Left ventricle myocardium superior (tissue), 1 donor: ENCODE measurements around the gene EIF4B. TPM values are rescaled to one million over a fixed set of nuclear protein-coding genes. Genes with fewer than 3 reads are reported as not detected.

ENCODE experiments used
- ATAC-seq: fragments of 200-7000 bp; cut with Tn5 transposase; one replicate; pipeline ENCODE4 v1.9.1; 2020; ENCODE audit warnings: mild to moderate bottlenecking, moderate library complexity
- DNase-seq: peaks from one replicate; pipeline ENCODE4 v3.0.0-alpha.2; 2020
- intact Hi-C: fragments of 100-400 bp; cut with micrococcal nuclease; formaldehyde crosslinking; loops from one replicate; pipeline ENCODE4 v1.11.0; 2022
- total RNA-seq: library from RNA; stranded (reverse); fragmentation: NEBNext Ultra II Directional; extraction: Animal tissue kit (Norgen Biotek cat#: 25700); gene quantifications from one replicate; pipeline ENCODE4 v1.2.1, GENCODE V29; 2021
- donor health status: DM: no; HTN: yes; CAD: no; lungs with severe emphysema.

EIF4B gene
- total RNA-seq, 1 donor from 2014 or later, result 513 TPM

DNA sequence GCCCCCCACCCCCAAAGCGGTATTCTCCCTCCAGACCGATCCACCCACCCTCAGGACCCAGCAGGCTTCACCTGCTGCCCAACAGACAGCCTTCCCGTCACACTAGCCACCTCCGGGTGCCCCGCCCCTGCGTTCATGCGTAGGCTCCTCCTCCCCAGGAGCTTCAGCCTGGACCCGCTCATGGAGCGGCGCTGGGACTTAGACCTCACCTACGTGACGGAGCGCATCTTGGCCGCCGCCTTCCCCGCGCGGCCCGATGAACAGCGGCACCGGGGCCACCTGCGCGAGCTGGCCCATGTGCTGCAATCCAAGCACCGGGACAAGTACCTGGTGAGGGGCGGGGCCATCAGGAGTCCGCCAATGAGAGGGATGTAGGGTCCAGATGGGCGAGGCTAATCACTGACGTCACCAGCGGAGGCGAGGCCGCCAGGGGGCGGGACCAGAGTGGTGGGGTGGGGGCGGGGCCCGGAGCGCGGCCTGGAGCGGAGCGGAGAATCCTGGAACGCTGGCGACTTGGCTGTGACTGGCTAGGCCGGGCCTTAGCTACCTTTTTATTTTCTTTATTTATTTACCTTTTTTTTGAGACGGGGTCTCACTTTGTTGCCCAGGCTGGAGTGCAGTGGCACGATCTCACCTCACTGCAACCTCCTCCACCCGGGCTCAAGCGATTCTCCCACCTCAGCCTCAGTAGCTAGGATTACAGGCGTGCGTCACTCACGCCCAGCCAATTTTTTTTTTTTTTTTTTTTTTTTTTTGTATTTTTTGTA, 48.0 kb downstream of the EIF4B start:
- DNase-seq (peak; percentile 95), ATAC-seq (peak; percentile 63)
- intact Hi-C loops, result no loop called here

DNA sequence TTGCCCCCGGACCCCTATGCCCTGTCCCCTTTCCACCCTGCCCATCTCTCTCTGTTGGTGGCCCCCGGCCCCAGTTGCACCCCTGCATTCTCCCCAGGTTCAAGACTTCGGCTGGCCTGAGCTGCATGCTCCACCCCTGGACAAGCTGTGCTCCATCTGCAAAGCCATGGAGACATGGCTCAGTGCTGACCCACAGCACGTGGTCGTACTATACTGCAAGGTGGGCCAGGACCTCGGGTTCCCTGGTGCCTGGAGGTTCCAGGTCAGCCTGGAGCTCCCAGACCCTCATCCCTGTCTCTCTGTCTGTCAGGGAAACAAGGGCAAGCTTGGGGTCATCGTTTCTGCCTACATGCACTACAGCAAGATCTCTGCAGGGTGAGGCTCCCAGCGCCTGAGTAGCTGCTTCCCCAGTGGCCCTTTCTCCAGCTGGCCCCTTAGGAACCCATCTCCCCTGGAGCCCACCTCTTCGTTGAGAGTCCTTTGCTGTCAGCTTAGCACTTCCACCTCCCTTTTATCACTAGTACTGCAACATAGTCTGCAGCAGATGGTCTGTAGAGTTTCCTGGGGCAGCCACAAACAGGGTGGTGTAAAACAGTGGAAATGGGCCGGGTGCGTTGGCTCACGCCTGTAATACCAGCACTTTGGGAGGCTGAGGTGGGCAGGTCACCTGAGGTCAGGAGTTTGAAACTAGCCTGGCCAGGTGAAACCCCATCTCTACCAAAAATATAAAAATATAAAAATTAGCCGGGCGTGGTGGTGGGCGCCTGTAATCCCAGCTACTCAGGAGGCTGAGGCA, 49.4 kb downstream of the EIF4B start:
- no peak for DNase-seq

GRCh38 chr12:53056296-53056695, 50.0 kb downstream of the EIF4B start:
- intact Hi-C loops, result no loop called here
- no peak for ATAC-seq
- no peak for DNase-seq

More for the DNA sequence above, 49.4 kb downstream of the EIF4B start:
- intact Hi-C loops, result no loop called here
- ATAC-seq, result no peak

DNA sequence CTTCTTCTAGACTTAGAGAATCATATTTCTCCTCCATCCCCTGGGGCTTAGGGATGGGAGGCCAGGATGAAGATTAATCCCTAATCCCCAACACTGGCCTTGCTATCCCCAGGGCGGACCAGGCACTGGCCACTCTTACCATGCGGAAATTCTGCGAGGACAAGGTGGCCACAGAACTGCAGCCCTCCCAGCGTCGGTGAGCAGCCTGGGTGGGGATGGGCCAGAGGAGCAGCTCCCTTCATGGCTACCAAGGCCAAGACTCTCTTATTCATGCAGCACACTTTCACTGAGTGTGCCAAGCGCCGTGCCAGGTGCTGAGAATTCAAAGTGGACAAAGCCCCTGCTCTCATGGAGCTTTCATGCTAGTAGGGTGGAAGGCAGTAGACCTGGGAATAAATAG, 50.6 kb downstream of the EIF4B start:
- DNase-seq, result no peak
- ATAC-seq, result no peak
- intact Hi-C loops, result no loop called here

DNA sequence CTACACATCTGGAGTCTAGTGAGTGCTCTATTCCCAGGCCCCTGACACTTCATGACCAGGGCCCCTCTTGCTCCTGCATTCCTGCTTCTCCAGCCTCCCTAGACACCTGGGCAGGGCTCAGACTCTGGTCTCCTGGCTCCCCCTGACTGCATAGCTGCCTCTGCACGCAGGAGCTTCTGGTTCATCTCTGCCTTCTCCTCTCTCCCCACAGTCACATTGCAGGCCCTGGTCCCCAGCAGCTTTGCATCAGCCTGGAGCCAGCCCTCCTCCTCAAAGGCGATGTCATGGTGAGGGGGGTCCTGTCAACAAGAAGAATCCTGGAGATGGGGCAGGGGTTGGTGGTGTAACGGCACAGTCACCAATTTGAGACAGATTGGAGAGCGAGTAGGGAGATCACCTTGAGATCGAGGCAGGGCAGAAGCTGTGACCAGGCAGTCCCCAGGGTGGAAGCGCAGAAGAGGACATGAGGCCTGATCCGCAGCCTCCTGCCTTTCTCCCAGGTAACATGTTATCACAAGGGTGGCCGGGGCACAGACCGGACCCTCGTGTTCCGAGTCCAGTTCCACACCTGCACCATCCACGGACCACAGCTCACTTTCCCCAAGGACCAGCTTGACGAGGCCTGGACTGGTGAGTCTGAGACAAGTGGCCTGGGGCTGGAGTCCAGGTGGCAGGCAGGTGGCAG, 51.7 kb downstream of the EIF4B start:
- intact Hi-C loops, result no loop called here
- DNase-seq, result peak; percentile 37
- ATAC-seq, result no peak

- intact Hi-C loops, result no loop called here
- no peak for ATAC-seq
- DNase-seq, result peak; percentile 42
Observed at GRCh38 chr12:53058674-53059433, 52.6 kb downstream of the EIF4B start.

DNA sequence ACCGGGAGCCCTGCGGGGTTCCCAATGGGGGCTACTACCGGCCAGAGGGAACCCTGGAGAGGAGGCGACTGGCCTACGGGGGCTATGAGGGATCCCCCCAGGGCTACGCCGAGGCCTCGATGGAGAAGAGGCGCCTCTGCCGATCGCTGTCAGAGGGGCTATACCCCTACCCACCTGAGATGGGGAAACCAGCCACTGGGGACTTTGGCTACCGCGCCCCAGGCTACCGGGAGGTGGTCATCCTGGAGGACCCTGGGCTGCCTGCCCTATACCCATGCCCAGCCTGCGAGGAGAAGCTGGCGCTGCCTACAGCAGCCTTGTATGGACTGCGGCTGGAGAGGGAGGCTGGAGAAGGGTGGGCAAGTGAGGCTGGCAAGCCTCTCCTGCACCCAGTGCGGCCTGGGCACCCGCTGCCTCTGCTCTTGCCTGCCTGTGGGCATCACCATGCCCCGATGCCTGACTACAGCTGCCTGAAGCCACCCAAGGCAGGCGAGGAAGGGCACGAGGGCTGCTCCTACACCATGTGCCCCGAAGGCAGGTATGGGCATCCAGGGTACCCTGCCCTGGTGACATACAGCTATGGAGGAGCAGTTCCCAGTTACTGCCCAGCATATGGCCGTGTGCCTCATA, 53.3 kb downstream of the EIF4B start:
- DNase-seq (no peak), ATAC-seq (no peak)
- intact Hi-C loops, result loop anchor here (10.0 kb wide), 1 partner anchor 135 kb away; no protein-coding TSS in a partner anchor

GRCh38 chr12:53060064-53060720, 53.9 kb downstream of the EIF4B start:
- intact Hi-C loops, result loop anchor here (10.0 kb wide), 1 partner anchor 135 kb away; no protein-coding TSS in a partner anchor
- peak; percentile 31 for DNase-seq
- ATAC-seq, result no peak

DNA sequence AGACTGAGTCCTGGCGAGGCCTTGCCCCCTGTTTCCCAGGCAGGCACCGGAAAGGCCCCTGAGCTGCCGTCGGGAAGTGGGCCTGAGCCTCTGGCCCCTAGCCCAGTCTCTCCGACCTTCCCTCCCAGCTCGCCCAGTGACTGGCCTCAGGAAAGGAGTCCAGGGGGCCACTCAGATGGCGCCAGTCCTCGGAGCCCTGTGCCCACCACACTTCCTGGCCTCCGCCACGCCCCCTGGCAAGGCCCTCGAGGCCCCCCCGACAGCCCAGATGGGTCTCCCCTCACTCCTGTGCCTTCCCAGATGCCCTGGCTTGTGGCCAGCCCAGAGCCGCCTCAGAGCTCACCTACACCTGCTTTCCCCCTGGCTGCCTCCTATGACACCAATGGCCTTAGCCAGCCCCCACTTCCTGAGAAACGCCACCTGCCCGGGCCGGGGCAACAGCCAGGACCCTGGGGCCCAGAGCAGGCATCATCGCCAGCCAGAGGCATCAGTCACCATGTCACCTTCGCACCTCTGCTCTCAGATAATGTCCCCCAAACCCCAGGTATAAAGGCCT, 54.5 kb downstream of the EIF4B start:
- intact Hi-C loops, result loop anchor here (10.0 kb wide), 1 partner anchor 134 kb away; no protein-coding TSS in a partner anchor
- ATAC-seq, result no peak
- DNase-seq, result peak; percentile 58

GRCh38 chr12:53061404-53062010, 55.3 kb downstream of the EIF4B start:
- DNase-seq (peak; percentile 44), ATAC-seq (no peak)
- intact Hi-C loops, result loop anchor here (10.0 kb wide), 1 partner anchor 133 kb away; no protein-coding TSS in a partner anchor

DNA sequence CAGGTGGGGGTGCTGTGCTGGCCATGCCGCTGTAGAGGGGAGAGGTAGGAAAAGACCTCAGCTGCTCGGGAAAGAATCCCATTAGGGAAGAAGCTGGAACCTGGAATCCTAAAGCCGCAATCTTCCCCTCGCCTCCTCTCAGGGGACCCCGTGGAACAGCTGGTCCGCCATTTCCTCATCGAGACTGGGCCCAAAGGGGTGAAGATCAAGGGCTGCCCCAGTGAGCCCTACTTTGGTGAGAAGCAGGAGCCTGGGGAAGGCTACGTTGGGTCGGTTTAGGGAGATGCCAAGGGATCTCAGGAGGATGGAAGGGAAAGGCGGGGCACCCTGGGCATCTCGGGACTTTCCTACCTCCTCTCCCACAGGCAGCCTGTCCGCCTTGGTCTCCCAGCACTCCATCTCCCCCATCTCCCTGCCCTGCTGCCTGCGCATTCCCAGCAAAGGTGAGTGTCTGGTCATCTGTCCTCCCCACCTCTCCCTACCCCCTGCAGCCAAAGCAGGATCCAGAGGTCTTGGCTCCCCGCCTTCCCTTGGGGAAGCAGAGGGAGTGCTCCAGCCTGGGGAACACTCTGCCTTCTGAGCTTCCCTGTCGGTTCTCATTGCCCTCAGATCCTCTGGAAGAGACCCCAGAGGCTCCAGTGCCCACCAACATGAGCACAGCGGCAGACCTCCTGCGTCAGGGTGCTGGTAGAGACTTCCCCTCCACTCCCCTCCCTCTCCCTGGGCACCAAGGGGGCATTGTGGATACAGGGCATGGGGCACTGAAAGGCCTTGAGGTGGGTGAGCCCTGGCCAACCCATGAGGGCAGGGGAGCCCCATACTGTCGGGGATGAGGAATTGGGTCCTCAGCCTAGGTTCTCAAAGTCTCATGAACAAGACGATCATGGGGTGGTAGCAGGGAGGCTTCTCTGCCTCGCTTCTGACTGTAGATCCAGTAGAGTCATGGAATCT, 56.0 kb downstream of the EIF4B start:
- intact Hi-C loops, result loop anchor here (10.0 kb wide), 1 partner anchor 133 kb away; no protein-coding TSS in a partner anchor
- DNase-seq (no peak), ATAC-seq (no peak)

DNA sequence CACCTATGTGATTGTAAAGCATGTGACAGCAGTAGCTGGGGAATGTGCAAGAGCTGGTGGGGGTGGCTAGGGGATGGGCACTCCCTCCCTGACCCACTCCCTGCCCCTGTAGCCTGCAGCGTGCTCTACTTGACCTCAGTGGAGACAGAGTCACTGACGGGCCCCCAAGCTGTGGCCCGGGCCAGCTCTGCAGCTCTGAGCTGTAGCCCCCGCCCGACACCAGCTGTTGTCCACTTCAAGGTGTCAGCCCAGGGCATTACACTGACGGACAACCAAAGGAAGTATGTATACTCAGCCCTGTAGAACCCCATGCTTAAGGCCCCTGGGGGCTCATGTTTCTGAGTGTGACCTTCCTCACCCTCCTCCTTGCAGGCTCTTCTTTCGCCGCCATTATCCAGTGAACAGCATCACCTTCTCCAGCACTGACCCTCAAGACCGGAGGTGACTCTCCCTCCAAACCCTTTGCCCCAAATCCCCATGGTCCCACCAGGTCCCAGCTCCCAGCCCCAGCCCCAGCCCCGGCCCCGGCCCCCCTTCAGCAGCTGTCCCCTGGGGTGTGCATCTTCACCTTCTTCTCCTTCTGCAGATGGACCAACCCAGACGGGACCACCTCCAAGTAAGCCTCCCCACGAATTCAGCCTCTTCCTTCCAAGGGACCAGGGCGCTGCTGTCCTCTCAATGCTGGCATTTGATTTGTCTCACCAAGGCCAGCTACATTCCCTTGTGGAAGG, 56.9 kb downstream of the EIF4B start:
- DNase-seq (peak; percentile 33), ATAC-seq (no peak)
- intact Hi-C loops, result loop anchor here (10.0 kb wide), 1 partner anchor 132 kb away; no protein-coding TSS in a partner anchor

DNA sequence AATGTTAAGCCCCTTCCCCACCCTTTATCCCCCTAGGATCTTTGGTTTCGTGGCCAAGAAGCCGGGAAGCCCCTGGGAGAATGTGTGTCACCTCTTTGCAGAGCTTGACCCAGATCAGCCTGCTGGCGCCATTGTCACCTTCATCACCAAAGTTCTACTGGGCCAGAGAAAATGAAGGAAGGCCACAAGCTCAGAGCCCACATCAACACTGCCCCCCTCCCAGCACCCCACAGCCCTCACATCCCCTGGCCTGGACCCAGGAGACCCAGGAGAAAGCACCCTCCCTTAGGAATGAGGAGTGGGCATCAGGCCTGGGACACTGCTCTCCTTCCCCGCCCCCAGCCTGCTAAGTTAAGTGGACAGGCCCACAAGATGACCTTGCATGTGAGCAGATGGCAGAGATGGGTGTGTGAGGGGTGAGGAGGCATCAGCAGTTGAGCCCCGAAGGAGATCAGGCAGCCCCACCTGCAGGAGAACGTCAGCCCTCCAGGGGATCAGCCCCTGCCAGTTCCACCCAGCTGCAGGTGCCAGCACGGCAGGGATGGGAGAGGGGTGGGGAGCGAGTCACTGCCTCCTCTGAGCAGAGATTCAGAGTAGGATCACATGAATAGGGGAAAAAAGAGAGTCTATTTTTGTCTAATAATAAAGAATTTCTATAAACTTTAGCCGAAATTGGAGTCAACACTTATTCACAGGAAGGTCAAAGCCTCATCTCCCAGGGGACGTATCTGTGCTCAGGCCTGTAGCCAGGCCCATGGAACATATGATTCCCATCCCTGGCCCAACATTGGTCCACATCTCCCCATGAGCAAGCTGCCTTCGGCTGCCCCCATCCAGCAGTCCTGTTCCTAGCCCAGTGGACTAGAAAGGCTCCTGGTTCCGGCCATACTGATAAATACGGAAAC, 57.7 kb downstream of the EIF4B start:
- peak; percentile 51 for ATAC-seq
- peak; percentile 69 for DNase-seq
- intact Hi-C loops, result loop anchor here (10.0 kb wide), 1 partner anchor 131 kb away; no protein-coding TSS in a partner anchor
